PC-9 (cell line): ENCODE measurements around the gene SIRT2. TPM values are rescaled to one million over a fixed set of nuclear protein-coding genes. Genes with fewer than 3 reads are reported as not detected.

Experiments used
- BruUV-seq: library from RNA; stranded (reverse); fragments of 400-500 nt; replicated peaks from 2 replicates; lab custom pipeline; 2021; lab: Mats Ljungman, UMichigan
- CTCF ChIA-PET: fragments of 300-600 bp; sonication (Branson Sonifier 250); formaldehyde crosslinking; loops from one replicate; lab custom pipeline; 2022; ENCODE audit warnings: antibody characterized with exemption; lab: Charles Lee
- POLR2A ChIA-PET: fragments of 300-600 bp; sonication (Branson Sonifier 250); formaldehyde crosslinking; loops from one replicate; lab custom pipeline; 2022; ENCODE audit warnings: antibody characterized with exemption; ENCODE audit not compliant: unreplicated experiment; lab: Charles Lee
- DNase-seq, 2 experiments: peaks; one replicate each; pipeline versions ENCODE4 v3.0.0 to v3.0.0-alpha.2; 2015 to 2022; ENCODE audit warnings: mixed read lengths in 1 of 2
- H2AFZ ChIP-seq: fragments of 200-600 bp; sonication (generic); 2 replicates; pipeline ENCODE4 v1.8.1; 2017; ENCODE audit warnings: antibody characterized with exemption
- H3F3A ChIP-seq: fragments of 200-600 bp; sonication (generic); 2 replicates; pipeline ENCODE4 v1.8.1; 2017; ENCODE audit warnings: antibody characterized with exemption, mild to moderate bottlenecking, low read depth; ENCODE audit not compliant: insufficient read depth
- H3K27ac ChIP-seq: fragments of 200-600 bp; sonication (generic); 2 replicates; pipeline ENCODE4 v1.6.1; 2016; ENCODE audit warnings: mixed run types
- H3K27me3 ChIP-seq: fragments of 200-600 bp; sonication (generic); 2 replicates; pipeline ENCODE4 v1.6.1; 2016; ENCODE audit warnings: low read depth, mixed run types; ENCODE audit not compliant: insufficient read depth
- H3K36me3 ChIP-seq: fragments of 200-600 bp; sonication (generic); 2 replicates; pipeline ENCODE4 v1.6.1; 2016; ENCODE audit warnings: low read depth, mixed run types
- H3K4me1 ChIP-seq: fragments of 200-600 bp; sonication (generic); replicated peaks from 2 replicates; pipeline ENCODE4 v1.6.1; 2016; ENCODE audit warnings: mixed run types; ENCODE audit not compliant: insufficient read depth
- H3K4me2 ChIP-seq: fragments of 200-600 bp; sonication (generic); 2 replicates; pipeline ENCODE4 v1.6.1; 2017; ENCODE audit warnings: mixed run types
- H3K4me3 ChIP-seq: fragments of 200-600 bp; sonication (generic); 2 replicates; pipeline ENCODE4 v1.6.1; 2016; ENCODE audit warnings: mixed run types
- H3K79me2 ChIP-seq: fragments of 200-600 bp; sonication (generic); 2 replicates; pipeline ENCODE4 v1.6.1; 2017; ENCODE audit warnings: low read depth, mixed run types
- H3K9me2 ChIP-seq: fragments of 200-600 bp; sonication (generic); 2 replicates; pipeline ENCODE4 v1.8.1; 2017; ENCODE audit warnings: mild to moderate bottlenecking; ENCODE audit not compliant: insufficient read depth
- H3K9me3 ChIP-seq: fragments of 200-600 bp; sonication (generic); 2 replicates; pipeline ENCODE4 v1.8.1; 2016; ENCODE audit warnings: low read depth; ENCODE audit not compliant: insufficient read depth
- H4K20me1 ChIP-seq: fragments of 200-600 bp; sonication (generic); 2 replicates; pipeline ENCODE4 v1.8.1; 2017; ENCODE audit not compliant: insufficient read depth
- CTCF ChIP-seq: fragments of 200-600 bp; sonication (generic); conservative IDR thresholded peaks from 2 replicates; pipeline ENCODE4 v1.6.1; 2017; ENCODE audit warnings: mixed run types, antibody characterized with exemption, mild to moderate bottlenecking, moderate library complexity
- EZH2 ChIP-seq: fragments of 200-600 bp; sonication (generic); IDR thresholded peaks from 2 replicates; pipeline ENCODE4 v1.8.0; 2017; ENCODE audit warnings: antibody characterized with exemption, low read depth
- intact Hi-C: fragments of 100-400 bp; cut with micrococcal nuclease; formaldehyde crosslinking; loops from one replicate; pipeline ENCODE4 v1.10.0; 2022; ENCODE audit not compliant: unreplicated experiment
- total RNA-seq: library from RNA; stranded (reverse); gene quantifications from 2 replicates; pipeline ENCODE4 v1.2.3, GENCODE V29; 2021

Gene SIRT2
- total RNA-seq, 1 experiment from 2014 or later = 32.9 TPM

- no peaks in the 10 kb centered on the region for H3K27me3 ChIP-seq
- H3K9me2 ChIP-seq = no peaks in the 10 kb centered on the region
- TF ChIP-seq CTCF (no peak), EZH2 (no peak)
- H3K36me3 ChIP-seq = no peaks in the 10 kb centered on the region
- no TSS peak for BruUV-seq
- no peak overlapping the region for H3K27ac ChIP-seq
- no peaks in the 10 kb centered on the region for H4K20me1 ChIP-seq
- CTCF ChIA-PET = no interaction called here
- H3K4me1 ChIP-seq = peaks cover under 1% of the 10 kb centered on the region; the same call in 1 of the 2 replicates
- peaks cover 7% of the 10 kb centered on the region for H3F3A ChIP-seq
- POLR2A ChIA-PET = no interaction called here
- H3K4me3 ChIP-seq = no peak overlapping the region
- no peak for DNase-seq
- H2AFZ ChIP-seq = no peak overlapping the region
- intact Hi-C loops = no loop called here
- H3K79me2 ChIP-seq = no peaks in the 10 kb centered on the region
- no peaks in the 10 kb centered on the region for H3K9me3 ChIP-seq
- no peak overlapping the region for H3K4me2 ChIP-seq
Observed at GRCh38 chr19:38883286-38883685, 16.1 kb downstream of the SIRT2 start.

- no peaks in the 10 kb centered on the region for H3K27me3 ChIP-seq
- no peak overlapping the region for H3K4me3 ChIP-seq
- TF ChIP-seq CTCF = no peak
- TF ChIP-seq EZH2 = no peak
- H3K79me2 ChIP-seq = no peaks in the 10 kb centered on the region
- H3K9me2 ChIP-seq = no peaks in the 10 kb centered on the region
- ChIA-PET POLR2A (no interaction called here), CTCF (no interaction called here)
- BruUV-seq = no TSS peak
- DNase-seq = no peak
- no peaks in the 10 kb centered on the region for H4K20me1 ChIP-seq
- no peaks in the 10 kb centered on the region for H3K36me3 ChIP-seq
- peaks cover 22% of the 10 kb centered on the region for H3K4me1 ChIP-seq
- intact Hi-C loops = no loop called here
- no peak overlapping the region for H2AFZ ChIP-seq
- H3K27ac ChIP-seq = no peak overlapping the region
- H3K9me3 ChIP-seq = no peaks in the 10 kb centered on the region
- 0 out of 2 replicates have a peak, but pooled peaks cover 3% of the 10 kb centered on the region for H3F3A ChIP-seq
- no peak overlapping the region for H3K4me2 ChIP-seq
Observed at GRCh38 chr19:38880882-38881609, 18.4 kb downstream of the SIRT2 start.

GRCh38 chr19:38880076-38880881 lies 19.1 kb downstream of the SIRT2 start:
- CTCF ChIA-PET = no interaction called here

More at GRCh38 chr19:38880076-38880881, 19.1 kb downstream of the SIRT2 start:
- Histone ChIP-seq H3F3A (0 out of 2 replicates have a peak, but pooled peaks cover 3% of the 10 kb centered on the region), H3K4me1 (peaks cover 23% of the 10 kb centered on the region), H3K36me3 (no peaks in the 10 kb centered on the region), H3K9me3 (no peaks in the 10 kb centered on the region), H3K27me3 (no peaks in the 10 kb centered on the region), H3K4me2 (no peak overlapping the region), H4K20me1 (no peaks in the 10 kb centered on the region), H3K79me2 (no peaks in the 10 kb centered on the region), H3K4me3 (no peak overlapping the region), H3K27ac (no peak overlapping the region), H2AFZ (no peak overlapping the region), H3K9me2 (no peaks in the 10 kb centered on the region)
- intact Hi-C loops = no loop called here
- no peak for DNase-seq
- BruUV-seq = no TSS peak
- TF ChIP-seq CTCF = no peak
- TF ChIP-seq EZH2 = no peak
- POLR2A ChIA-PET = no interaction called here
